Astrocyte of the spinal cord (primary cell): ENCODE measurements around the gene GPR156.
"Not testable (repeated sequence)": the region's sequence is repeated elsewhere in the genome, so short reads cannot be mapped to it uniquely, and the experiment has no call there.

Experiments
- DNase-seq: peaks from one replicate; pipeline ENCODE4 v3.0.0; 2011; ENCODE audit warnings: low read depth, low spot score
- H3K4me3 ChIP-seq: 2 replicates; pipeline ENCODE4 v1.5.1; 2011; ENCODE audit warnings: low read depth, mild to moderate bottlenecking, low read length, moderate library complexity
- in situ Hi-C: cut with HindIII; loops from 2 replicates; pipeline ENCODE4 v1.10.0; 2017; ENCODE audit warnings: low sequenced_read_pairs
- TF ChIP-seq, protein P1 (sequence below): IDR thresholded peaks from 2 replicates; pipeline ENCODE4 v1.5.1; 2012; ENCODE audit warnings: low read depth, mild to moderate bottlenecking, low read length, inconsistent platforms

Gene GPR156

DNA sequence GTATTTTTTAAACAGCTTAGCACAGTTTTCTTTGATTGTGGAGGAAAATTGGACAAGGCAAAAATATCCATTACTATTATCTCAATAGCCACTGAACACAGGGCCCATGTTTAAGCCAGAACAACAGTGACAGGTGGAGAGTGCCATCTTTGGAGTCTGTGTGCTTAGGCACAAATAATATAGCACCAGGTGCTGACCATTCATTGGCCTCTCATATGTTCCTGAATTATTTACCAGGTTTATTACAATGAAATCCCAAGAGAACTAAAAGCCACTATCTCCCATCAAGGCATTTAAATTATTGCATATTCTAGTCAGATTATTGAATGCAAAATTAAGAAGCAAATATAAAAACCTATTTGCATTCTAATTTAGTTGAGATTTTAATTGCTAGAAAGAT lies 39.6 kb downstream of the GPR156 start:
- TF ChIP-seq, protein P1, sequence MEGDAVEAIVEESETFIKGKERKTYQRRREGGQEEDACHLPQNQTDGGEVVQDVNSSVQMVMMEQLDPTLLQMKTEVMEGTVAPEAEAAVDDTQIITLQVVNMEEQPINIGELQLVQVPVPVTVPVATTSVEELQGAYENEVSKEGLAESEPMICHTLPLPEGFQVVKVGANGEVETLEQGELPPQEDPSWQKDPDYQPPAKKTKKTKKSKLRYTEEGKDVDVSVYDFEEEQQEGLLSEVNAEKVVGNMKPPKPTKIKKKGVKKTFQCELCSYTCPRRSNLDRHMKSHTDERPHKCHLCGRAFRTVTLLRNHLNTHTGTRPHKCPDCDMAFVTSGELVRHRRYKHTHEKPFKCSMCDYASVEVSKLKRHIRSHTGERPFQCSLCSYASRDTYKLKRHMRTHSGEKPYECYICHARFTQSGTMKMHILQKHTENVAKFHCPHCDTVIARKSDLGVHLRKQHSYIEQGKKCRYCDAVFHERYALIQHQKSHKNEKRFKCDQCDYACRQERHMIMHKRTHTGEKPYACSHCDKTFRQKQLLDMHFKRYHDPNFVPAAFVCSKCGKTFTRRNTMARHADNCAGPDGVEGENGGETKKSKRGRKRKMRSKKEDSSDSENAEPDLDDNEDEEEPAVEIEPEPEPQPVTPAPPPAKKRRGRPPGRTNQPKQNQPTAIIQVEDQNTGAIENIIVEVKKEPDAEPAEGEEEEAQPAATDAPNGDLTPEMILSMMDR = no peak
- no peak for DNase-seq
- H3K4me3 ChIP-seq = no peak overlapping the region
- in situ Hi-C loops = no loop called here

DNA sequence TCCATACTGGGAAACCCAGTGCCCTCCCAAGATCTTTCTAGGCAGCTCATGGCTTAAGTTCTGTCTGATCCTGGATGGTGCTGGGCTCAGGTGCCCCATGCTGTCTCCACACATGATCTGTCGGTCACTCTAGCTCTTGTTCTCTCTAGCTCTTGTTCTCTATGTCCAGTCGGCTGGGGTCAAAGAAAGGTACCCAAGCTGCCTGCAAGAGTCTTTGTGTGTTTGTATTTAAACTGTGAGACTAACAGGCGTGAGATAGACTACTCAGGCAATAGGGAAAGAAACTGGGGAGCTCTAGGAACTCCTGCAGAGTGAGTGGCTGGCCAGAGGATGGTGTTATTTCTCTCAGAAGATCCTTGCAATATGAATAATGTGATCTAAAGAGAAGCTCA lies 40.2 kb downstream of the GPR156 start:
- no peak for DNase-seq
- TF ChIP-seq, protein P1 = no peak
- in situ Hi-C loops = no loop called here
- H3K4me3 ChIP-seq = no peak overlapping the region

DNA sequence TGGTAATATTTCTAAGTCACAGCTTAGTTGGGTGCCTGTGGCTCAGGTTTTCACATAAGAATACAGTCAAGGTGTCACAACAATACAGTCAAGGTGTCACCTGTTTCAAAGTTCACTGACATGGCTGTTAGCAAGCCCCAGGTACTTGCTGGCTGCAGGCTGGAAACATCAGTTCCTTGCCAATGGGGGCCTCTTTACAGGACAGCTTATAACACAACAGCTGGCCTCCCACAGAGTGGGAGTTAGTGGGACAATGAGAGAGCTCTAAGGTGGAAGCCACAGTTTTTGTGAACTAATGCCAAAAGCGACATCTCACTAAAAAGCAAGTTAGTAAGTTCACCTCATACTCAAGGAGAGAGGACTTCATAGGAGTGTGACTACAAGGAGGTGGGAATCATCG lies 45.4 kb downstream of the GPR156 start:
- no peak overlapping the region for H3K4me3 ChIP-seq
- TF ChIP-seq, protein P1 = no peak
- in situ Hi-C loops = no loop called here
- DNase-seq = no peak

DNA sequence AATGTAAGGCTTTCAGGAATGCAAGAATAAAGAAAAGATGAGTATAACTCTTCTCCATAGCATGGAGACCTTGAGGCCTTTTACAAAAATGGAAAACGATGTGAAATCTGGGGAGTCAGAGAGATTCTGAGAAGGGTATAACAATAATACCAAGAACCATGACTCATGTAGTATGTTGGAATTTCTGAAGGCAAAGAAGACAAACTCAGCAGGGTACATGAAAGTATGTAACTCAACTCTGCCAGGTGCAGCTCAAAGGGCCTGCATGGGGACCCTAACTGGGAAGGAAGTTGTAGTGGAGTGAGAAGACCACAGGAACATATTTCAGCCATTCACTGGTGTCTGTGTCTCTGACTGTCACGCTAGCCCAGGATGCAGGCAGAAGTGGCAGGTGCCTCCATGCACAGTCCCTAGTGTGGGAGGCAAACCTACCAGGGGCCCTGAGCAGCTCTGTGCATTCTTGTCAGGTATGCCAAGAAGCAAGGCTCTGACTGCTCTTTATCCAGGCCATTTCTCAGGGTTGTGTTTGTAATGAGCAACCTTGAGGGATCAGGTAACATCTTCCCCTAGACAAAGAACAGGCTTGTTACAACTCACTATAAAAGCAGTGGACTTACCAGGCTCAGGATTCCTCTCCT lies 57.2 kb downstream of the GPR156 start:
- peak; percentile 9 for DNase-seq
- TF ChIP-seq, protein P1 = no peak
- H3K4me3 ChIP-seq = no peak overlapping the region
- in situ Hi-C loops = no loop called here

DNA sequence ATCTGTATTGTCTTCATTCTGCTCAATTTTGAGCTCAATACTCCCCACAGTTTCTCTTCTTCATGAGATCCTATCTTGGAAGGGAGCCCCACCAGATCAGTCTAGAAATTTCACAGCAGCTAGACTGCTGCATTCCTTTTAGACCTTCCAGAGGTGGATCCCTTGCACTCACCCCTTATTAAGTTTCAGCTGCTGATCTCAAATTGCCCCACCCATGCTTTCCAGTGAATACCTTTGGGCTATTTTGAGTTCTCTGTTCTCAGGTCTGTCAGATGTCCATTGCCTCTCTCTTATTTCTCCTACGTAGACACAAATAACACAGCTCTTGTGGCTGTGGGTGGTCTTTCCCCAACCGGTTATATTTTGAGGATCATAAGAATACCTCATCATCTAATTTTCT lies 60.8 kb downstream of the GPR156 start:
- no peak overlapping the region for H3K4me3 ChIP-seq
- in situ Hi-C loops = no loop called here
- no peak for DNase-seq
- TF ChIP-seq, protein P1 = no peak

DNA sequence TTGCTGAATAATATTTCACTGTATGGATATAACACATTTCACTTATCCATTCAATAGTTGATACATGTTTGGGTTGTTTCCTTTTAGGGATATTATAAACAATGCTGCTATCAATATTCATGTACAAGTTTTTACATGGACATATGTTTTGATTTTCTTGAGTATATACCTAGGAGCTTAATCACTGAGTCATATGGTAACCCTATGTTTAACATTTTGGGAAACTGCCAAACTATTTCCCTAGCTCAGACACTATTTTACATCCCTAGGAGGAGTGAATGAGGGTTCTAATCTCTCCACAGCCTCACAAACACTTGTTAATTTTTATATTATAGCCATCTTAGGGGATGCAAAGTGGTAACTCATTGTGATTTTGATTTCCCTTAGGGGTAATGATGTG lies 66.0 kb downstream of the GPR156 start:
- in situ Hi-C loops = no loop called here
- no peak for DNase-seq
- TF ChIP-seq, protein P1 = no peak
- no peak overlapping the region for H3K4me3 ChIP-seq

DNA sequence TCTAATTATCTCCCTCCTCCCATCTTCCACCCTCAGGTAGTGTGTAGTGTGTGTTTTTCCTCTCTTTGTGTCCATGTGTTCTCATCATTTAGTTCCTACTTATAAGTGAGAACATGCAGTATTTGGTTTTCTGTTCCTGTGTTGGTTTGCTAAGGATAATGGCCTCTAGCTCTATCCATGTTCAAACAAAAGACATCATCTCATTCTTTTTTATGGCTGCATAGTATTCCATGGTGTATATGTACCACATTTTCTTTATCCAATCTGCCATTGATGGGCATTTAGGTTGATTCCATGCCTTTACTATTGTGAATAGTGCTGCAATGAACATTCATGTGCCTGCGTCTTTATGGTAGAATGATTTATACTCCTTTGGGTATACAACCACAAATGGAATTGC lies 68.4 kb downstream of the GPR156 start:
- in situ Hi-C loops, H3K4me3 ChIP-seq, DNase-seq: not testable (repeated sequence)
